Activated CD4-positive, alpha-beta T cell treated with anti-CD3 and anti-CD28 coated beads, Interleukin-2, Interleukin-6, amounts not matched to agents 100 ng/mL and 50 ng/mL, durations not matched to agents 16 hours and 8 hours (primary cell): ENCODE measurements around the gene PCGF1.

Experiments
- DNase-seq: peaks from one replicate; pipeline ENCODE4 v3.0.0-alpha.2; 2020

The PCGF1 gene

GRCh38 chr2:74514368-74515270, 7.1 kb upstream of the PCGF1 start, which contains the start of gene TLX2:
TLX2 (plus strand) TSS chr2:74514450; CDS start chr2:74514807, 357 bp downstream.
- no peak for DNase-seq

GRCh38 chr2:74513605-74514367, 6.3 kb upstream of the PCGF1 start:
- peak; percentile 43 for DNase-seq

- DNase-seq = no peak
Observed at GRCh38 chr2:74512744-74513604, 5.5 kb upstream of the PCGF1 start.

- no peak for DNase-seq
Observed at GRCh38 chr2:74511104-74511989, 3.9 kb upstream of the PCGF1 start.

DNA sequence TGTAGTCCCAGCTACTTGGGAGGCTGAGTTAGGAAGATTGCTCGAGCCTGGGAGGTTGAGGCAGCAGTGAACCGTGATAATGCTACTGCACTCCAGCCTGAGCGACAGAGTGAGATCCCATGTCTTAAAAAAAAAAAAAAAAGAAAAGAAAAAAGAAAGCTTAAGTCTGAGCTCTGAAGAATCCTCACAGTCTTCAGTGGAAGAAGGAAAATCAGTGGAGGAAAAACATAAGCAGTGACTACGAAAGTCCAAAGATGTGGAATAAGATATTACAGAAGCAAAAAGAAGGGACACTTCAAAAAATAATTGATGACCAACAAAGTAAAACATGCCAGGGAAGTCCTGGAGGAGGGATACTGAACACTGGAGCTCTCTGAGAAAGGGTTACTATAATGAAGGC, 2.8 kb upstream of the PCGF1 start:
- DNase-seq = no peak

DNA sequence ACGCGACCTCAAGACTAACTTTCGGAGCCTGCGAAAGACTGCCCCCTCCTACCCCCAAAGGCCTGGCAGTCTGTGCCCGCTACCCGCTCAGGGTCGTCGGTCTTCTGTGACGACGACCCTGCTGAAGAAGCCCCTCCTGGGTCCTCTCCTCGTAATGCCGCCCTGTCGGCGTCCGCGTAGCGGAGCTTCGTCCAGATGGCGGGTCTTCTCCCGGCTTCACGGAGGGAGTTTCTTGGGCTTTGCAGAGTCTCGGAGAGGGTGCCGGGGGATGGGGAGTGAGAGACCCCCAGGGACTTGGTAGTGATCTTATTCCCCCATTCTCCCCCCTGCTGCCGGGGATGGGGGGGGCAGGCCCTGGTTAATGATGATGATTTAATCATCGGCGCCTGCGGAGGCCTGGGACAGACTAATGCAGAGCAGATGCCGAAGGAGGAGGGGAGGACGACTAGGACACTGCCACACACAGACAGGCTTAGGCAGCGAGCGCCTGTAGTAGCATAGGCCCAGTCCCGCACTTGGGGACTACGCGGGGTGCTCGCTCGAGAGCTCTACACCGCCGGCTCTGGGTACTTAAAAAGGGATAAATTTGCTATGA, 528 bp upstream of the PCGF1 start:
- no peak for DNase-seq

GRCh38 chr2:74505448-74506246, 1.8 kb downstream of the PCGF1 start:
- no peak for DNase-seq

GRCh38 chr2:74504591-74504990, 2.9 kb downstream of the PCGF1 start:
- DNase-seq = no peak

GRCh38 chr2:74503506-74504475, 3.7 kb downstream of the PCGF1 start:
- DNase-seq = no peak

DNA sequence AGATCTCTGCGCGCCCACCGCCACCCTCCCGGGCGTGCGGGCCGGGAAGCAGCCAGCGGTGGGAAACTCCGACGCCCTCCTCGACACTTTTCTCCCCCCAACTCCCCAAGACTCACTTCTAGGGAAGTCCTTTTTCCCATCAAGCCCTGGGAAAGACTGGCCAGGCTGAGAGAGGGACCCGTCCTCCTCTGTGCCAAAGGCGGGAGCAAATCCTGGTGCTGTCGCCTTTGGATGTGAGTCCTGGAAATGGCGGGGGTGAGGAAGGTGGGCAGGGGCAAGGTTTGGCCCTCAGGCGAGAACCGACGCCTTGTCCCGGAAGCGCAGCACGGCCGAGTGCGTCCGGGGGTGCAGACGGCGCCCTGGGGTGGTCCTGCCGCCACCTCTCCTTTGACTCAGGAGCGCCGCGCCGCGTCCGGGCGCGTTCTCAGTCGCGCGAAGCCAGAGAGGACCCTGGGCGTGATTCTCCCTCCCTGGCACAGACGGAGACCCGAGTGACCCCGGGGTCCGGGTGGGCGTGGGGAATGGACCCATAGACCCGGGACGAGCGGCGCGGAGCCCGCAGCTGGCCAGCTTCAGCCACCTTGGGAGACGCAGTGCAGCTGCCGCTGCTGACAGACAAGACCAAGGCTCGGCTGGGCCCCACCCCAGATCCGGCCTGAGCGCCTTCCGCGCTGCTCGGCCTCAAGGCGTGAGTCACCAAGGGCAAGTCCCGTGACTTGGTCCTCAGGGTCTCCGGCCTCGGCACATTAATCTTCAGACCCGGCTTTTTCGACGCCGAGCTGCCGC, 4.6 kb downstream of the PCGF1 start:
- DNase-seq = peak; percentile 80

DNA sequence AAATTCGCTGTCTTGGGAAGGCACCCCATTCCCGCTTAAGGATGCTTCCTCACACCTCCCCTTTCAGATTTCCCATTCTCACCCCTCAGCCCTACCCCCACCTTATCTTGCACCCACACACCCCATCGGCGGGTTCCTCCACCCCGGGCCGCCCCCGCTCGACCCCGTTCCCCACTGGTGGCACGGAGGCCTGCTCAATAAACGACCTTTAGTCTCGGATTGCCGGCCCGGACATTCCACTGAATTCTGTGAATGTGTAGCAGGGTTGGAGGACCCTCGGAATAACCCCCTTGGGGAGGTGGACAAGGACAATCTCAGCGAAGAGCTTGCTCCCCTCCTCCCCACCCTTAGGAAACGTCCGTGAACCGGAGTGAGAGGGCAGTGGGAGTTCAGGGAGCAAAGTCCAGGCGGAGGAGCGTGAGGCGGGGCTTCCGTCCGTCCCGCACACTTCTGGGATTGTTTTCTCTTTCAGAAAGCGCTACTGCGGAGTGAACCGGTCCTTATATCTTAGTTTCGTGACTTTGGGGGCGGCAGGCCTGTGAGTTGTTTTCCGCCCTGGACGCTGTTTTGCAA, 5.3 kb downstream of the PCGF1 start:
- no peak for DNase-seq

DNA sequence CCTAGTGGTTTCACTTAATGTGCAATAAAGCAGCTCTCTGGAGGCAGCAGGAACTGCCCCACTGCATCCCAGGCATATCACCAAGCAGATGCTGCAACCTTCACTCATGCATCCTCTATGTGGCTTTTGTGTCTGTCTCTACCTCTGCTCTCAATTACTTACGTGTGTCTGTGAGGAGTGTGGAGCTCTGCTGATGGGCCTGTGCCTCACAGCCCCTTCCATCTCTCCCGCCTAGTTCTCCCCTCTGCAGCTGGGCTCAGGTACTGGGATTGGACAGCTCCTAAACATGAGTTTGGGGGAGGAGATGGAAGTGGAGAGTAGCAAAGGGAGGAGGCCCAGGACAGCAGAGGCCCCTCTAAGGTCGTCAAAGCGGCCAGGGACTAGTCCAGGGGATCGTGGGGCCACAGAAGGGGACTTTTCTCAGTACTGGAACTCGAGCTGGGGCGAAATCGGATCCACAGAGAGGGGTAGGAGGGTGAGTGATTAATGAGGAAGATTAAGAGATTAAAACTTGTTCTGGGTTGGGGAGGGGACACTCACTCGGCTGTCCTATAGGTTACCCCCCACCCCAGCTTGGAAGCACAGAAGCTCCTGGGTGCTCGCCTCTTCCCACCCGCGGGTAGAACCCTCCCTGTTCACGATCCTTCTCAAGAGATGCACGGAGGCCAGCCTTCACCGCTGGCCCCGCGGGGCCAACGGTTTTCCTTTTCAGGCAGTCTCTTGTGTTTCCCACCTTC, 6.0 kb downstream of the PCGF1 start:
- no peak for DNase-seq

DNA sequence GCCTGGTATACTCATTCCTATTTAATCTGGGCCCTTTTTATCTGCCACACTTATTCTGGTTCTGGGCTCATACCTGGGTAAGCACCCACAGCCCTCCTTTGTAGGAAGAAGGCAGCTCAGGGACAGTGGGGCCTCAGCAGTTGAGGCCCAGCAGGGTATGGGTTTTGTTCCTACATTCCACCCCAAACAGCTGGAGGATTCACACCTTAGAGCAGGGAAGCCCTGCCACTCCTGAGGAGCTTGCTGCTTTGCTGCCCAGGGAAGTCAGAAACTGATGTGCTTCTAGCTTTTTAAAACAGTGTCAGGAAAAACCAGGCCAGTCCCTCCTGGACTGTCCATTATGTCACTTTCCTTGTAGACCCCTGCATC, 6.9 kb downstream of the PCGF1 start:
- no peak for DNase-seq

DNA sequence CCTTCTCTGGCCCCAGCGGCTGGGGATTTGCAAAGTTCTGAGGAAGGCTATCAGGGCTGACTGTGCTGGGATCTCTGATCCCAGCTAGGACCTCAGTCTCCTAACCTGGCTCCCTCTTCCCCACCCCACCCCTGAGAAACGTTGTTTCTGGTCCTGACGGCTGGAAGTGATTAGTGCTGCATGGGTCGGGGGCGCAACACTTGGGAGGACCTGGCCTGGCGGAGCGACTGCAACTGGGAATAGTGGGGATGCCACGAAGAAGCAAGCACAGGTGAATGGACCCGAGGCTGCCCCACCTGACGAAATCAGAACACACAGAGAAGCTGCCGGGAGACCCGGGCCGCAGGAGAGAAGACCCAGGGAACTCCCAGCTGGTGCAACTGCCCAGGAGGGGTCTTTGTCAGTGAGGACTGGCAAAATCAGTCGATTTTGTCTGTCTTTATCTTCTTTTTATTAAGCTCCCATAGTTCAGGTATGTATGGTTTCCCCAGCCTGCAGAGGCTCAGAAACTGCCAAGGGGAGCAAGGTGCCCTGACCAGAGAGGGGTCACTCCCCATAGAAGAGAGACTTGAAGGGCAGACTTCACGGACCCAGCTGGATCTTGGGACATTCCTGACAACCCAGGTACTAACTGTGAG, 7.4 kb downstream of the PCGF1 start:
- DNase-seq = no peak

DNA sequence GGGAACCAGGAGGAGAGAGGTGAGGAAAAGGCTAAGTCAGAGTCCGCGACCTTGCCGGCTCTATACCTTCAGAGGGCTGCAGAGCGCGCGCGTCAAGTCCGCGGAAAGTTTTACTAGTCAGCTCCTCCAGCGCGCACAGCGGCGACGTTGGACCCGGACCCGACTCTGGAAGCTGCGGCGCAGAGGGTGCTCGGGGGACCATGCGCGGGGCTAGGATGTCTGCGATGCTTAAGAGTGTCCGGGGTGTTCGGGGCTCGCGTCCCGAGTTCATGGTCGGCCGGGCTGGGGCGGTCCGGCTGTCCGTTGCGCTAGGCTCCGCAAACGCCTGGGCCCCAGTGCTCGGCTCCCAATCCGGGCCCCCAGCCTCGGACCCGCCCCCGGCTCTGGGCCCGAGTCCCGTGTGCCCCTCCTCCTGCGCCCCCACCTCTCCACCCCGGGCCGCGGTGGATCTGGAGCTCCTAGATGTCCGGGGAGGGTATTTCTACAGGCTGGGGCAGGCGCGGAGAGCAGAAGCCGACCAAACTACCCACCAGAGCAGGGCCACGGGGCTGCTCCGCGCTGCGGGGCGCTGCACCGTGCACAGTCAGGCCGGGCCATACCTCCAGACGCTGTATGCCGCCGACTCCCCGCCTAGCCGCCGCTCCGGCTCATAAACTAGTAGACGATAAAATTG, 8.1 kb downstream of the PCGF1 start, which contains the start of gene LBX2:
TSS of gene LBX2 (minus strand) at position 337 of the 673 bp plus-strand sequence. CDS start at position 271, 66 bp downstream.
- peak; percentile 46 for DNase-seq
